ENCODE measurements around the gene TMEM18.

GRCh38 chr2:673615-674320 lies 3.4 kb downstream of the TMEM18 start:
- TF ChIP-seq CTCF (IDR thresholded peaks at IDR 0.05) (no peak), POLR2A (IDR thresholded peaks at IDR 0.05) (no peak)
